Erythroblast (primary cell): Measurements from ENCODE around the gene KLHL22.

Experiments
- GATA1 ChIP-seq: IDR thresholded peaks from 2 replicates; pipeline ENCODE4 v1.6.1; 2011; ENCODE audit warnings: low read depth, mild to moderate bottlenecking, control low read depth, low read length, moderate library complexity
- POLR2A ChIP-seq: IDR thresholded peaks from 2 replicates; pipeline ENCODE4 v1.6.1; 2011; ENCODE audit warnings: mild to moderate bottlenecking, low read length

GRCh38 chr22:20459862-20460261 is 35.7 kb downstream of the KLHL22 start:
- TF ChIP-seq POLR2A (no peak), GATA1 (no peak)
